Mucosa of gallbladder (tissue), 1 donor: ENCODE data around the gene STAT5A. TPM values are rescaled to one million over a fixed set of nuclear protein-coding genes. Genes with fewer than 3 reads are reported as not detected.

Experiments
- DNase-seq: peaks from one replicate; pipeline ENCODE4 v3.0.0-alpha.2; 2020; ENCODE audit warnings: low spot score
- total RNA-seq: library from RNA; stranded (reverse); gene quantifications from one replicate; pipeline ENCODE4 v1.2.1, GENCODE V29; 2021
- donor health status: DM: no; HTN: no; CAD: no.

Gene STAT5A
- total RNA-seq, 1 donor from 2014 or later, result 30.8 TPM

DNA sequence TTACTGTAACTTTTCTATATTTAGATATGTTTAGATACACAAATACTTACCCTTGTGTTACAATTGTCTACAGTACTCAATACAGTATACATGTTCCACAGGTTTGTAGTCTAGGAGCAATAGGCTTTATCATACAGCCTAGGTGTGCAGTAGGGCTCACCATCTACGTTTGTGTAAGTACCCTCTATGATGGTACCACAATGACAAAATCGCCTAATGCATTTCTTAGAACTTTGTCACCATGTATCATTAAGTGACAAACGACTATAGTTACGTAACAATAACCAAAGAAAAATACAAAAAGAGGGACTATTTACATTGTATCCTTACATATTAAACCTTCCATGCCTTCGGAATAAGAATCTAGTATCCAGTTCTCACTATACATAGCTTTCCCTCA, 20.1 kb upstream of the STAT5A start:
- DNase-seq, result no peak

DNA sequence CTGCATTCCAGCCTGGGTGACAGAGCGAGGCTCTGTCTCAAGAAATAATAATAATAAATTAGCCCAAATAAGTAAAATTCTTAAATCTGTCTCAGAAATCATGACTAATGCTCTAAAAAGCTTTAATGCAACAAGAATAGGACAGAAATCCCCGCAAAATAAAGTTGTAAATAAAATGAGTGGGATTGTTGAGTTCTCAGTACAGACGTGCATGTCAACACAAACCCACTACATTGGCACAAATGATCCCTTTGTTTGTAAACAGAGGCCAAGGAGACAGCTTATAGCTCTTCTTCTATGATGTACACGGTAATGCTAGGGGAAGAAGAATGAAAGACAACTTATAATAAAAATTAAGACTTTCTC, 18.1 kb upstream of the STAT5A start:
- no peak for DNase-seq

DNA sequence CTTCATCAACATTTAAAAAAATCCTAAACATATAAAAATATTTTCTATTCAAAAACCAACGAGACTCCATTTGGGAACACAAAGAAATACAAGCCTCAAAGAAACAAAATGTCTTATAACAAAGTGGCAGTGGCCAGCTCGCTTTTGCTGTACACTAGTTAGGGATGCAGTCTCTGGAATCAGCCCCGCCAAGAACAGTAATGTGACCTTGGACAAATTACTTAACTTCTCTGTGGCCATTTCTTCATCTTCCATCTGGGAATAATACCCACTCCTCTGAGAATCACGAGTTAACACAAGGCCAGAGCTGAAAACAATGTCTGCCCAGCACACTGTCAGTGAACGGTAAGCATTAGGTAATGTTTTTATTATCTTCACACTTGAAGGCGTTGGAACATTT, 17.7 kb upstream of the STAT5A start:
- DNase-seq, result no peak

DNA sequence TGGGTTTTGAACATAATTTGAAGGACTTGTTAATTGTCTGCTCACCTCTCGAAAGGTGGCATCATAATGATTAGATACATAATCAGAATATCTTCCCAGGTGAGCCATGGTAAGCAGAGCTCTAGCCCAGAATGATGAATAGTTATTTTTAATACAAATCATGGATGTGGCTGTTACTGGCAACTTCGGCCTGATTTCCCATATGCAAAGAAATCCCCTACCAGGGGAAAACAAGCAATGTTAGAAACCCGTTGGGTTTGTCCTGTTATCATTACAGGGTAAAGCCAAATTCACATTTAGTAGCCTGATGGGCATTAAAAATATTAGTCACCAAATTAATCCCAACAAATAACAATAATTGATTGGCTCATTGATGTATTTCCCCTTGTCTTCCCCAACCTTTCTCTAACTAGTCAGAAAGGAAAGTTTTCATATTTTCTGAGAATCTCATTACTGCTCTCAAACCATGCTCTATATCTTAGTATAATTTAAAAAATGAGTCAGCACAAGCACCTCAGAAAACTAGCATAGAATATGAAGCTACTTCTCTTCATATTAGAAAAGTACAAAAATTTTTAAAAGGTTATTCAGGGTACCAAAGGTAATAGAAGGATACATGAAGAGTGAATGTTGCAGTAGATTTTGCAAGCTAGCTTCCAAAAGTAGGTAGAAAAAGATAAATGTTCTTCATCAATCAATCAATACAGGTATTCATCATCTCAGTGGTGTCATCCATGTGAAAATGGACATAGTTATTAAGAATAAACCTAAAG, 17.1 kb upstream of the STAT5A start:
- no peak for DNase-seq

DNA sequence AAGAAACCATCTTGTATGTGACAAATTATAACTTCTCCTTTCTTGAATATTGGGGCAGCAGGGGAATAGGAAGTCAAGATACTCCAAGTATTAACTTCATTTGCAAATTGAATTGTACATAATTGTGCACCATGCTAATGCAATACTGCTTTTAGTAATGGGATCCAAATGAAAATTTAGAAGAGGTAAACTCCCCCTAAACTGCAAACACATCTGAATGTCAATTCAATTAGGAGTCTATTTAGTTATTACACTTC, 16.6 kb upstream of the STAT5A start:
- DNase-seq, result no peak

DNA sequence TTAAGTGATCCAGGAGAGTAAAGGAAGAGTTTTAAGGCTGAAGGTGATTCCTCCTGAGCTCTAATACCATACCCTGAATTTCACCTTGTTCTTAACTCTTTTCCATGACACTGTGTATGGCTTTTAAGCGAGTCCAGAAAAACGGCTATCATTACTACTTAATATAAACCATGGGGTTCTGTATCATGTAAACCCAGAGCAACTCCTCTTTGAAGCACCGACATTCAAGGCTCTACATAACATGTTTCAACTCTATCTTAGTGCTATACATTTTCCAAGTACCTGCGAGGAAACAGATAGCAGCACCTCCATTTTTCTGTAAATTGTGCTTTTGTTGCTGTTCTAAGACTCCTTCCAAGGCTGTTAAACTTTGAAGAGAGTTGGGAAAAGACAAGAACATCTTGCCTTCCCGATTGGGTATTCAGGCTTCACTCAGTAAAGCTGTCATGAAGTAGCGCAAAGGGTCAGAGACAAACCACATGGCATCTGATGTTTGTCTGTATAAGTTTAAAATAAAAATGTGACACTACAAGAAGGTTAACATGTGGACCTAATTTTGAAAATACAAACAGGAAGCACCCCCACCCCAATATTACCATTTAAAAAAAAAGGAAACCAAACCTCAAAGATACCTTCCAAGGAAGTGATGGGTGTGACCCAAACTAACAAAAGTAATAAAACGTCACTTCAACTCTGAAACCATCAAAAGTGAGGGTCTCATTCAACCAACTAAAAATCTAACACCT, 16.0 kb upstream of the STAT5A start:
- DNase-seq, result no peak

DNA sequence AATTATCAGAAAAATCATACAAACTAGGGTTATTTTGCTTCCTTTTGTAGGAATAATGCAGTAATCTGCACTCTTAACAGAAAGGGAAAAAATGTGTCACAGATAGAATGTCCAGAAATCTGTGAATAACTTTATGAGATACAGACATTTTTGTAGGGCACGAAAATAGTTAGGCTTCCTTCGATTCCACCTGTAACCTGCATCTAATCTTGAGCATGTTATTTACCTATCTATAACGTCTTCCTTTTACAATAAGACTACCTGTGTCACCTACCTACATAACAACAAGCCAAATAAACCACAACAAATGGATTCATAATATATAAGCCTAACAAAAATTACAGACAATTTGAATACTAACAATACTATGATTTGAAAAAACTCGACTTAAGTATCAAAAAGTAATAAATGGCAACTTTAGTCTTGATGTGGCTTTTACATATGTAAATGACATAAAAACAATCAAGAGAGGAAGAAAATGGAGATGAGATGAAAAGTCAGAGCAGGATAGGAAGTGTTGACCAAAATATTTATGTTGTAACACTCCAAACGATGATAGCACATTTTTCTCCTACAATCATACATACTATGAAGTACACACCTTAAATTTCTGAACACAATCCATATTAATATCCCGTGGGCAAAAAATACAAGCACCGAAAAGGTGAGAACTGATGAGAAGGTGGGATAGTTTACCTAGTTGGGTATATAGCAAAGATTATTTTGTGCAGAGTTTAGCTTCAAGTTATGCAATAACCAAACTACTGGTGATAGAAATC, 14.6 kb upstream of the STAT5A start:
- DNase-seq, result no peak

DNA sequence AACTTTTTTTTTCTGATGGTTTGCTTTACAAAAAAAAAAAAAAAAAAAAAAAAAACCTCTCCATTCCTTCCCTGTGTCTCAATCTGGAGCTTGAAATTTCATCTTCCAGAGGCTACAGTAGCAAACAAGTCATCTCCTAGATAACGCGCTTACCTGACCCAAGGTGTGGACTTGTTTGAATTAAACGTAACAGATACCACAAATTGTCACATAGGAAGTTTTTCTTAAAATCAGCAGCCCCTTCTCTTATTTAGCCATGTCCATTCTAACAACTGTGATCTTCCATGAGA, 14.1 kb upstream of the STAT5A start:
- DNase-seq, result no peak

DNA sequence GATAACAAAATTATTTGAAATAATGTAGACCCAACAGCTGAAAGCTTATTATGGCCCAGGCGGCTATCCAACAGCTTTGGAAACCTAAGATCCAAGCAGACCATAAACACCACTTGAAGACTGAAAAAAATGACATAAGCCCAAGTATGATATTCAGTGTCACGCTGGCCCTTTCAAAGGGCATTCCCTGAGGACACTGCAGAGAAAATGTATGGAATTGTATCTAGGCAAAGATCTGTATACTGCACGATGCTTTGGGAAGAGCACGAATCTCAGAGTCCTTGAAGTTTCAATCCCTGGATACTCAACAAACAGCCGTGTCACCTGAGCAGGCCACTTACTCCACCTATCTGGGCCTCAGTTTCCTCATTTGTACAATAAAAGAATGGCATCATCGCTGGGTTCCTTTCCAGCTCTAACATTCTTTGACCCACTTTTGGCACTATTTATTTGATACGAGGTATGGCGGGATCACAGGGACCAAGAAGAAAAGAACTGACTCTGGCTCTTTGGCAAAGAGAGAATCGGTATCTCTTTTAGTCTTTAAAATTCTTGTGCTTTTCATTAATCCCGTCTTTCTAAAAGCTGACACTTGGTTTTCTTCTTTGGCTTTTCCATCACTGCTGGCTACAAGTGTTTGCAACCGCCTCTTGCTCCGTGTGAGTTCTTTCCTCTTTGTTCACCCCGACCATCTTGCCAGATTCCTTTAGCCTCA, 13.3 kb upstream of the STAT5A start:
- no peak for DNase-seq

DNA sequence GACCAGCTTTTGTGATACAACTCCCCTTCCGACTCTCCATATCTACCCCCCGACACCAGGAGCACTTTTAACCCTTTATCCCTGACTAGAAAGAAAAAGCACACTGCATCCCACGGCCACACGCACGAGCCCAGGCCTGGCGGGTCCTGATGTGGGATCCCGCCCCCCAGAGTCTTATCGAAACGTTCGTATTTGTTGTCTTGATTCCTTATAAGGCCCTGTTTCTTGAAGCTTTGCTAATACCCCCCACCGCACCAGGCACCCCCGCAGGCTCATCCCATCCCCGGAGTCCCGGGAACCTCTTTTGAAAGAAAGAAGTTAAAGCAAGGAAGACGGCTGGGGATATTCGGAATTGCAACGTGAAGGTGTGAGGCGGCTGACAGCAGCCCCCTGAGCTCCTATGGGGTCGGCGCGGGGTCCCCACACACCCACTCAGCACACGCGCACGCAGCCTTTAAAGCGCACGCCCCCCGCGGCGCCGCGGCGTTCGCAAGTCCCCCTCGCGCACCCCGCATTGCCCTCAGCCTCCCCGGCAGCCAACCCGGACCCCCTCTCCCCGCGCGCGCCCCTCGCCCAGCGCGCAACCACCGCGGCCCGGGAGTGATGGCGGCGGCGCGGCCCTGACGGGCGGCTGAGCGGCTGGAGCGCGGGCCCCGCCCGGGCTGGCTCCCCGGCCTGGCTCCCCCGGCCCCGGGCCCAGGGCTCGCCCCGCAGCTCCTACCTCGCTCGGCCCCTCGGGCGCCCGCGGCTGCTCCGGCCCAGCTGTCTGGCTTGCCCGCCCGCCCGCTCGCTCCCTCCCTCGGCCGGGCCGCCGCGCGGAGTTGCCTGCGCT, 12.6 kb upstream of the STAT5A start:
- DNase-seq, result no peak

DNA sequence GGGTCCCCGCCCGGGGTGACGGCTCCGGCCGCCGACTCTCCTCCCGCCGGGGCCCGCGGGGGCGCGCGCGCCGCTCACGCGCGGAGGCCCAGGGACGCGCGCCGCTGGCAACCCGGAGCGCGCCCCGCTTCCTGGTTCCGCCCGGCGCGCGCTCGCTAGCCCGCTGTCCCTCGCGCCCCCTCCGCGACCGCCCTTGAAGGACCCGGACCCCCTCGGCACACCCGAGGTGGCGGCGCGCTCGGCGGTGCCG, 12.0 kb upstream of the STAT5A start, which contains the start of gene STAT5B:
Gene STAT5B, minus strand, starts transcription at position 33 of the 250 bp plus-strand sequence. CDS start 44,264 bp downstream, outside the sequence.
- DNase-seq, result peak; percentile 62

DNA sequence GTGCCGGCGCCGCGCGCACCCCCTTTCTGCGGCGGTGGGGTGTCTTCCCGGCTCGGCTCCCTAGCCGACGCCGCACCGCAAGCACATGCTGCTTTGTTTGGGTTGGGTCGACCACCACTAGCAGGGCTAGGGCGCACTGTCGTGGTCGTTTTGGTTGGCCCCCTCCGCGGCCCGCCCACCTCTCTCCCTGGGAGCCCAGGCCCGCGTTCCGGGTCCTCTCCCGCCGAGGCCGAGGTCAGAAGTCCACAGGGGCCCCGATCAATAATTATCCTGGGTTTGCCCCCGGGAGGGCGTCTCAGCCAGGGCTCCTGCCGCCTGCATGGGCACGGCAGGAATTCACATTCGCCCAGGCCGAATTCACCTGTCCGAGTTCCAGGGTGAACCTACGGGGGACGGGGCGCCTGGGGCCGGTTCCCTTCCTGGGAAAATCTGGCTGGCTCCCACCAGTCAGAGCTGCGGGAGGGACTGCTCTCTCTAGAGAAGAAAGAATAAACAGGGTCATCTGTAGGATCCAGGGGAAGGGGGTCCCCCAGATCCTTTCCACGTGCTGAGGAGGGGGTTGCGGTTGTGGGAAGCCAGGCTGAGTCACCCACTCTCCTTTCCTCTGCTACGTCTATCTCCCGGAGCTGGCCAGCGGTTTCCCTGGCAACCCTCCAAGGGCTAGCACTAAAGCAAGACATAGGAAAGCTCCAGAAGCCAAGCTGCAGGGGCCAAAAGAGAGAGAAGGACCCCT, 11.5 kb upstream of the STAT5A start:
- peak; percentile 50 for DNase-seq

DNA sequence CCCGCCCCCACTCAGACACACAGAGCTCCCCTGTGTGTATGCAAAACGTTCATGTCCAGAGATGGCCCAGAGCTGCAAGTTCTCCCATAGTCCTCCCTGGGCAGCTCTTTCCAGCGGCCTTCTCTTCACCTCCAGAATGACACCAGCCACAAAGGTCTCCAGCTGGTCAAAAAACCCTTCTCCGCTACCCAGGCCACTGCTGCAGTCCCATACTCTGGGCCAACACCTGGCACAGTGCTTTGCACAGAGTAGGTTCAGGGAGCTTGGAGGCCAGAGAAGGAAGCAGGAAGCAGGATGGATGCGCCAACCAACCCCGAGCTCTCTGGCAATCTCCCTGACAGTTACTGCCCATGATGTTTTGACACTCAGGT, 11.0 kb upstream of the STAT5A start:
- DNase-seq, result no peak

DNA sequence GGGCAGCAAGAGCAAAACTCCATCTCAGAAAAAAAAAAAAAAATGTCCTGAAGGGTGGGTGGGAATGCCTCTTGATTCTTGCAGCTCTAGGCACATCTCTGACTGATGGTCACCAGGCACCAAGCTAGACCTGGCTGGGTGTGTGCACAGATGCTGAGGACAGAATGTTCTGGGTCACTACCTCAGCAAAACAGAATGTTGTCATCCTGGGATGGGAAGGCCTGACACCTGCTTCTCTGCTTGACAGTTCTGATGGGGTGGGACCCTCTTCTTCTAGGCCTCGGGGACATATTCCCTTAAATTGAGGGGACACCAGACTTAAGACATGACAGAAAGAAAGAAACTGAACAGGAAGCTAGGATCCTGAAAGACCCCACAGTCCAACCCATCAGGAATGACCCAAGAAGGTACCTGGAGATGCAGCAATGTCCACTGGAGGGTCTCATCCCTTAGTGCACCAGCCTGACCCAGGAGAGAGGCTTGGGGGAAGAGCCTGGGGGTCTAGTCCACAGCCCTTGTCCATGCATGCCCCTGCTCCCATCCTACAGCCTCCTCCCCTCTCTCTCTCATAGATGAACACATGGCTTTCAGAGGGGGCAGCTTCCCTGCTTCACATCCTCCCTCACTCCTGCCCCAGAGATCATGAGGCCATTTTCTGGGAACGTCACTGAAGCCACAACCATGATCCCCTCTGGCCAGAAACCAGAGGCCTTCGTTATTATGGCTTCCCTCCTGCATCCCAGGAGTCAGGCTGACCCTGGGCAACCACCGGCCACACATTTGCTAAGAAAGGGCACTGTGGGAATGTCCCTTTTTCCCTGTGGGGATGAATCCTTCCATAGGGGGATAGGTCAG, 8.3 kb upstream of the STAT5A start:
- DNase-seq, result no peak

DNA sequence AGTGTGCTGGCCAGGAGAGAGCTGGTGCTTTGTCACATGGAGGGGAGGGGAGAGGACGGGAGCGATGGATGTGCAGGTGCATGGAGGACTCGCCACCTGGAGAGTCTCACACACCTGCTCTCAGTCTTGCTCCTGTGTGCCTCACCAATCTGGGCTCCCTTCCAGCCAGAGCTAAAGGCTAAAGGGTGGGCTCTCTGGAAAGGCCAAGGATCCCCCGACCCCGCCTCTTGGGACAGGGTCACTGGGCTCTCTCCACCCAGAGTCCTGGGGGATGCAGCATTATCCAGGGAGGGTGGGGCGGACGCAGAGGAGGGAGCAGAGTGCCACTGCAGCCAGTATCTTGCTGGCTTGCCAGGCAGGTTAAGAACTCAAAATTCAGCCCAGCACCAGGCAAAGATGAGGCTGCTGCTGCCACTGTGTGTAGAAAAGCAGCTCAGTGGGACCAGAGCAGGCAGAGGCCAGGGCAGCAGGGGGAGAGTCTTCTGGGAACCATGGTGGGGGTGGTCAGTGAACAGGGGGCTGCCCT, 6.7 kb upstream of the STAT5A start:
- no peak for DNase-seq

DNA sequence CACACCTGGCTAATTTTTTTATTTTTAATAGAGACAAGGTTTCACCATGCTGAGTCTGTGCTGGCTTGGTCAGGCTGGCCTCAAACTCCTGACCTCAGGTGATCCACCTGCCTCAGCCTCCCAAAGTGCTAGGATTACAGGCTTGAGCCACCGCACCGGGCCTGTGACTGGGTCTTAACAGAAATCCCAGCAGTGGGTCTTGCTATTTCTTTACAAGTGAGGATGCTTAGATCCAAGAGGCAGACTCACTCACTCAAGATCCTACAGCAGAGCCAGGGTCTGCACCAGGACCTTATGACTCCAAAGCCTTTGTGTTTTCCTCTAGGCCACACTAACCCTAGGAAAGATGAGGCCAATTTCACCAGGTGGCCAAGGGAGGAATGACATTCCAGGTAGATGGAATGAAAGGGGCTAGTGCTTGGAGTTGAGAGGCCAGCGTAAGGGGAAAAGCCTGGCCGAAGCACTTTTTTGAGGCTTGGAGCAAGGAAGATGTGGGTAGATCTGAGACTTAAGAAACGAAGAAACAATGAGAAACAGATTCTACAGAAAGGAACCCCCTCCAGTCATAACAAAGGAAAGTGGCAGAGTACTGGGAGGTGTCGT, 5.7 kb upstream of the STAT5A start:
- DNase-seq, result no peak

DNA sequence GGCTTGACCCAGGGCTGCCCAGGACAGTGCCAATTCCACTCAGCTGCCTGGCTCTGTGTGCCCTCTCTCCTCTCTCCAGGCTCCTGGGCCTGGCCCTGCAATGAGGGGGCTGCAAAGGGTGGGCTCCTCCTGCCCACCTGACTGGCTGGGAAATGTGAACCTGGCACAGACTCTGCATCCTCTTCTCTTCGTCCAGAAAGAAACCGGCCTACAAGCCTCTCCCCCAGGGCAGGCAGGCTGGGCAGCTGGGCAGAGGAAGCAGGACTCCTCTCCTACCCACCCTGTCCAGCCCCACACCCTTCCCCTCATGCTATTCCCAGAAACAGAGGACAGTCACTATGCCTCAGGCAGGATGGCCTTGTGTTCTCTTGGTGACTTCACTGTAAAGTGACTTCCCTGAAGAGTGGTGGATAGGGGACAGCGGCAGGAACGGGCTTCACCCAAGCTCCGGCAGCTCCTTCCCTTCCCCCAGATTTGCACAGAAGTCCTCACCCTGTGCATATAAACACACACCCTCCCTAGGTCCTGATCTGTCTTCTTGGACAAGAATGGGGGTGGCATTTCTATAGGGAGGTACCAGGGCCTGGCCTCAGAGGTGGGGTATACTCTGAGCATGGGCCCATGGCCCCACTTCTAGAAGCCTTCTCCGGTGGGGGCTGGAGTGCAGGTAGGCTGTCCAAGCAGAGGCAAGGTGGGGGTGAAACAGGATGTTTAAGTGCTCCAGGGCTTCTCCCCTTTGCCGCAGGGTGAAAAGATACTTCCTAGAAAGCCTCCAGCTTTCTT, 4.9 kb upstream of the STAT5A start:
- no peak for DNase-seq

DNA sequence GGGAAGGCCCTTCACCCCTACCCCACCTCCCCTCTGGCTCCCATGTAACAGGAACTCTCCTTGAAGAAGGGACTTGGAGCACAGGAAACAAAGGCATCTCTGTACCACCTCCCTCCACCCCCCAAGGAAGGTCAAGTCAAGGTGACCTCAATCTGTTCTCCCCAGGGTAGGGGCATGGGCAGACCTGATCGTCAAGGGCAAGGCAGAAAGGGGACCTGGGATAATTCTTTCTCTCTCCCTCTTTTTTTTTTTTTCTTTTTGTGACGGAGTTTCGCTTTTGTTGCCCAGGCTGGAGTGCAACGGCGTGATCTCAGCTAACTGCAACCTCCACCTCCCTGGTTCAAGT, 4.3 kb upstream of the STAT5A start:
- DNase-seq, result no peak

DNA sequence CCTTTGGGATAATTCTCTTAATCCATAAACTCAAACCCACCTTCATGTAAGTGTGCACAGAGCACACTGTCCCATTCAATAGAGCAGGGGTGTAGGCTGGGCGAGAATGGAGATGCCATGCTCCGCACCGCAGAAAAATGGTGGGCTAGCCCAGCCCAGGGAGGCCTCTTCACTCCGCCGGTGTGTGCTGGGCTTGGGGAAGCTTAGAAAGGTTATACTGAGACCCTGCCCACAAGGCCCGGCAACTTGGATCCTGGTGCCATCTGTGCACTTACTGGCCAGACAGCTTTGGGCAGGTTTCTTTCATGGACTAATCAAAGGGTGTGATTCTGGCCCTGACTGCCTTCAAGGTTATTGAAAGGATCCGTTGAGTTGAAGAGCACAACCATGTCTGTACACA, 3.7 kb upstream of the STAT5A start:
- DNase-seq, result no peak
